Right hindlimb (tissue), 1 donor: ENCODE data around the gene NECAB2.
A peak's percentile ranks its signal among the peaks of the same experiment; 100 is the strongest.

Experiments used
- DNase-seq: peaks from one replicate; pipeline ENCODE4 v3.0.0-alpha.2; 2018

The NECAB2 gene

DNA sequence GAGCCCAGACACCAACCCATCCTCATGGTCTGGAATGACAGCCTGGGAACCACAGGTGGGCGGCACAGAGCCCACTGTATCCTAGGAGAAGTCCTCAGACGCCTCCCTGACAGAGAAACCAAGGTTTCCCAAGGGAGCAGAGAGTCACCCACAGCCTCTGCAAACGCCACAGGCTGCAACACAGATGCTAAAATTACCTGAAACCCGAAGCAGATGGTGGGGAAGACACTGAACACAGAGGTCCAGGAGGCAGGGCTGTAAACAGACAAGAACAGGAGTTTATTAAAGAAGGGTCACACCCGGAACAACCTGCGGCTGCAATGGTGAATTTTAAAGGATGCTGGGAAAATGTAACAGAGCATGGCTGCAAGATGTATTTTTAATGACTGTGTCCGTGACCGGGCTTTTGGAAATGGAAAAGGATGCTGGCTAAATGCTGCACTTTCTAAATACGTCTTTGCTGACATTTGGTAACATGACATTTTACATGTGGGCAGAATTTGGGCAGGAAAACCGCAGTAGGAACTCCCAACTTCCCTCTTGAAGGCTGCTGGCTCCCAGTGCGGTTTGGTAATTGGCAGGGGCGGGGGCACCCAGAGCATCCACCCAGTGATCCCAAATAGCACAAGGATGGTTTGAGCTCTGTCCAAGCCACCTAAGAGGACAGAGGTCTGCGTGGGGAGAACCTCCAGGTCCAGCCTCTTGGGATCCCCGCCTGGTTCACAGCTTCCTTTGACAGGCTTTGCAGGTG lies 61.4 kb downstream of the NECAB2 start:
- DNase-seq: peak; percentile 46

DNA sequence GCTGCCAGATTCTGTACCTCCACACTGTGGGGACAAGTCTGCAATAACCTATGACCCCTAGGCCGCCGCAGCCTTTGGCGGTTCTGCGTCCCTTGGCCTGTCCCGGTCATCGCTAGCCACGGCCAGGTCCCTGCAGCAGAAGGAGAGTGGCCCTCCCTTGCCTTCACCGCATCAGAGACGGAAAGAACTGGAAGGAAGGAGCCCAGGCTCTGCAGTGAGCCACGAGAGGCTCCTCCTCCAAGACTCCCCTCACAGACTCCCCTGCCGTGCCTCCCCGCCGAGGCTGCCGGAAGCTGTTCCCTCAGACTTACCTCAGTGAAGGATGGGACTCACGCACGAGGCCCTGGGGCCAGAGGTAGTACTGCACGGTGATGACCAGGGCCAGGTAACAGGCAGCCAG lies 63.5 kb downstream of the NECAB2 start:
- no peak for DNase-seq

DNA sequence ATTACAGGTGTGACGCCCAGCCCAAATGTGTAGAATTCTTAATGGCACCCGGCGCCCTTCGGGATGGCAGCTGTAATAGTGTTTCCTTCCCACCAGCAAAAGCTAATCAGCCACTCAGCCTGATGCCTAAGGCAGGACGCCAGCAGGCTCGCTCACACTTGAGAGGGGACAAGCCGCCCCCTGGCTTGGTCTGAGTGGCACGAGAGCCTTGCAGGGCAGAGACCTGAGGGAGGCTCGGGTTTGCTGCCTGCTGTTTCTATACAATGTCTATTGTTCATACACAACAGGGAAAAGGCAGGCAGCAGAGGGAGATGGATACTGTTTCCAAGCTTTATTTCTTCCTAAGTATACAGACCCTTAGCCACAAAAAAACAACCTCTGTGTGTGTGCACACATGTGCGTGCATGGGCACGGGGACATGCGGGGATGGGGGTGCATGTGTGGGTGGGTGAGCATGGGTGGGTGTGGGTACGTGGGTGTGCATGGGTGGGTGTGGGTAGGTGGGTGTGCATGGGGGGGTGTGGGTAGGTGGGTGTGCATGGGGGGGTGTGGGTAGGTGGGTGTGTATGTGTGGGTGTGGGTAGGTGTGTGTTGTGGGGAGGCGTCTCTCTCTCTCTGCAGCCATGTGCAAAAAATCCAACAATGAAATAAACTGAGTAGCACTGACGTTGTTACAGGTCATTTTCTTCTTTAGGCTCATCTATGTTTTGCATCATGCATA lies 64.6 kb downstream of the NECAB2 start:
- no peak for DNase-seq

DNA sequence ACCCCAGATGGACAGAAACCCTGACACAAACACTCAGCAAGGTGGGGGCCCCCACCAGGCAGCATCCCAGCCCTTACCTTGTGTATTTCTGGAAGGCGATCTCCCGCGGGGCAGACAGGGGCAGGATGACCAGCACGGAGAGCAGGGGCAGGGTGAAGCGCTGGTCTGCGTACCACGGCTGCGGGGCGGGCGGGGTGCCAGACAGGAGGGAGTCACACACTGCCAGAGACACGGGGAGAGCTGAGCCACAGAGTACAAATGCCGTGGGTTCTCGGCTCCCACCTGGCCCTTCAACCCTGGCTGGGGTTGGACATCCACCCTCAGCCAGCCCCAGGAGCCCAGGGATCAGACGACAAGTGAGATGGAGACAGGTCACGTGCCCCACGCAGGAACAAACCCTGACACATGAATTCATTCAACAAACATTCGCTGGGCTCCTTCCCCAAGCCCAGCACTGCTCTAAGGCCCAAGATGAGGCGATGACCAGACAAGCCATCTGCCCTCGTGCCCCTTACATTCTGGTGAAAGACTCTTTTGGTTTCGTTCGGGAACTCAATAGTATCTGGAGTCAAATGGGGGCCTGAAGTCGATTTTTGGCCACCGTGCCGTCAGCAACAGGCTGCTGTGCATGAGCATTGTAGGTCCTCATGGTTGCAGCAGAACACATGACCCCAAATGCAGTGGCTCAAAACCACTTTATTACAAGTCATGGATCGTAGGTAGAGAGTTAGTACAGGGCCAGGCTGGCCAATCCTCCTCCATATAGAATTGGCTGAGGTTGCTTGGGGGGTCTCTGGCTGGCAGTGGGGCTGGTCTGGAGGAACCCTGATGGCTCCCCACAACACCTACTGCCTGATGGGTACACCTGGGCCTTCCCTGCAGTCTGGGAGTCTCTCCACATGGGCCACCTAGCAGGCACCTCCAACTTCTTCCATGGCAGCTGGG lies 65.5 kb downstream of the NECAB2 start:
- no peak for DNase-seq

DNA sequence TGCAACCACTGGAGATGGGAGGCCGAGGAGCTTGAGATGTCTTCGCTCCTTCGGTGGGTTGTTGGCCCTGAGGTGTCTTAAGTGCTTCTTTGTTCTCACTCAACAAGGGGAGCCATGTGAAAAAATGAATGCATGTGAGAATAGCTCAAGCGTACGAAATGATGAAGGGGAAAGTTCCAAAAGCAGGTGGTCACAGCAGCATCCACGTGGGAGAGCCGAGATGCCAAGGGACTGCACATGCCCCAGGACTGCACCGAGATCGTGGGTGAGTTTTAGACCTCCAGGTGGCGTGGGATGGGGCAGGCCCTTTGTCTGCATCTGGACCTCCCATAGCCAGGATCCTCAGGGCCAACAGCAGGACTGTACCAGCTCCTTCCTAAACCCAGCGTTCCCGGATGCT lies 66.5 kb downstream of the NECAB2 start:
- no peak for DNase-seq

DNA sequence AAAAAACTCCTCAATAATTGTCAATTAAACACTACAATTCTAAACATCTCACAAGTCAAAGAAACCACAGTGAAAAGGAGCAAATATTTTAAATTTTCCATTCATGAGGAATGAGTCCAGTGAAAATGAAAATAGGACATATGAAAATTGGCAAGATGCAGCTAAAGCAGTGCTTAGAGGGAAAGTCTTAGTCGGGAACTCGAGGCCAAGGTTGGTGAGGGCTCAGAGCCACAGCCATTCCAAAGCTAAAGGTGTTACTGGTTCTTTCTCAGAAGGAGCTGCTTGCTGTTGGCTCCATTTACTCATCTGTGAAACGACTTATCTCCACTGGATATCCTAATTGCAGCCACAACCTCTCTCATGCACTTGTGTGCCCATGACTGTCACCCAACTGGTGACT lies 68.1 kb downstream of the NECAB2 start:
- DNase-seq: no peak

DNA sequence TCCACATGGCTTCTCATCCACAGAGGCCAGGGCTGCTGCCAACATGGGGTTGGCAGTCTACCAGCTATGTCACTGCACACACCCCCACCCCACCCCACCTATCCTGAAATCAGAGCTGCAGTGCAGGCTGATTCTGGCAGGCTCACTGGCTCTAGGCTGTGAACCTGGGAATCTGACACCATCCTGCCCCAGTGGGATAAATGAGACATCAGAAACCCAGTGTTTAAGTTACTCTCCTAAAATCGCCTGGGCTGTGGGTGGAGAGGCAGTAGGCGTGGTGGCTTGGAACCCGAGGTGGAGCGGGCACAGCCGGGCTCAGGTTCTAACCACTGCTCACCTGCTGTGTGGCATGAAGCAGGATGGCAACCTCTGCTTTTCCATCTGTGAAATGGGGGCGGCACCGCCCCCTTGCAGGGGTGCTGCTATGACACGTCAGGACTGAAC lies 69.0 kb downstream of the NECAB2 start:
- no peak for DNase-seq

DNA sequence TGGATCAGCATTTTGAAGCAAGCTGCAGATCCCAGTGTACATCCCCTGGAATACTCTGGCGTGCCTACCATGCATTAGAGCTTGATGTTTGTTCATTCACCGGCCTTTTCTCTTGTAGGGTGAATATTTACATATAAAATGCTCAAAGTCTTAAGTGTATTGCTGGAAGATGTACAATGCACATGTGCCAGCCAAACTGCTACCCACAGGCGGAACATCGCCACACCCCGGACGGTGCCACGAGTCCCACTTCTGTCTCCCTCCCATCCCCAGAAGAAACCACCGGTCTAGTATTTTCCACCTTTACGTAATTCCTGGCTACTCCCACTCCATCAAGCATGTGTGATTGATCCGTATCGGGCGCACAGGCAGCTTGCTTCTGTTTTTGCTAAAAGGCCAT lies 70.4 kb downstream of the NECAB2 start:
- DNase-seq: no peak

DNA sequence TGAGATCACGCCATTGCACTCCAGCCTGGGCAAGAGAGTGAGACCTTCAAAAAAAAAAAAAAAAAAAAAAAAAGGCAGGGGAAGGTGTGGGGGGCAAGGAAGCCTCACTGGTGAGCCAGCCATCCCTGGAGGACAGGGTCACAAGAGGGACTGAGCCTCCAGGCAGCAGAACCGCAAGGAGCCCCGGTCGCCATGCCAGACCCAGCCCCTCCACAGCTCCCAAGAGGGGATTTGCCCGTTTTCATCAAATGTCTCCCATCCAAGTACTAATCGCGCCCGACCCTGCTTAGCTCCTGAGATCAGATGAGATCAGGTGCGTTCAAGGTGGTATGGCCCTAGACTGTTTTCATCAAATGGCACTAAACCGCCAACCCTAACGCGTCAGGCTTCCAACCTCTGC lies 71.7 kb downstream of the NECAB2 start:
- no peak for DNase-seq

DNA sequence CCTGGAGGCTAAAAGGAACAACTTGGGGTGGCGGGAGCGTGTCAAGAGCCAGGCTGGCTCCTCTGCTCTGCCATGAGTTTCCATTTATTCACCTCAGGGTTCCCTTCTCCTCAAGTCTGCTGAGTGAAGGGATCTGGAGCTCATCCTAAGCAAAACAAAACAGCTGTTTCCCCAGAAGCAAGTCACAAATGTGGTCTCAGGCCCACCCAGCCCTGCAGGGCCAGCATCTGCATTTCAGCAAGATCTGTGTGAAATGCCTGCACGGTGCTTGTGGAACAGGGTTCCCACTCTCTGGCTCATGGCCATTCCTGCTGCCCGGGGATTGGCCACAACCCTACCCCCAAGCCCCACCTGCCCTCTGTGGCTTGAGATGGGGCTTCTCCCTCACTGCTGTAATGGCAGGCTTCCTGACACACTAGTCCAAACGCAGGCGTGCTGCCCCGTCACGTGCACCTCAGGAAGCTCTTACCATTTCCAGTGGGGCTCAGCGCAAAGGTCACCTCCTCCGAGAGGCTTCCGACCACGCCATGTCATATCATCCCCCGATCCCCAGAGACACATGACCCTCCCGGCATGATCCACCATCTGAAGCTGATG lies 72.3 kb downstream of the NECAB2 start:
- DNase-seq: no peak

DNA sequence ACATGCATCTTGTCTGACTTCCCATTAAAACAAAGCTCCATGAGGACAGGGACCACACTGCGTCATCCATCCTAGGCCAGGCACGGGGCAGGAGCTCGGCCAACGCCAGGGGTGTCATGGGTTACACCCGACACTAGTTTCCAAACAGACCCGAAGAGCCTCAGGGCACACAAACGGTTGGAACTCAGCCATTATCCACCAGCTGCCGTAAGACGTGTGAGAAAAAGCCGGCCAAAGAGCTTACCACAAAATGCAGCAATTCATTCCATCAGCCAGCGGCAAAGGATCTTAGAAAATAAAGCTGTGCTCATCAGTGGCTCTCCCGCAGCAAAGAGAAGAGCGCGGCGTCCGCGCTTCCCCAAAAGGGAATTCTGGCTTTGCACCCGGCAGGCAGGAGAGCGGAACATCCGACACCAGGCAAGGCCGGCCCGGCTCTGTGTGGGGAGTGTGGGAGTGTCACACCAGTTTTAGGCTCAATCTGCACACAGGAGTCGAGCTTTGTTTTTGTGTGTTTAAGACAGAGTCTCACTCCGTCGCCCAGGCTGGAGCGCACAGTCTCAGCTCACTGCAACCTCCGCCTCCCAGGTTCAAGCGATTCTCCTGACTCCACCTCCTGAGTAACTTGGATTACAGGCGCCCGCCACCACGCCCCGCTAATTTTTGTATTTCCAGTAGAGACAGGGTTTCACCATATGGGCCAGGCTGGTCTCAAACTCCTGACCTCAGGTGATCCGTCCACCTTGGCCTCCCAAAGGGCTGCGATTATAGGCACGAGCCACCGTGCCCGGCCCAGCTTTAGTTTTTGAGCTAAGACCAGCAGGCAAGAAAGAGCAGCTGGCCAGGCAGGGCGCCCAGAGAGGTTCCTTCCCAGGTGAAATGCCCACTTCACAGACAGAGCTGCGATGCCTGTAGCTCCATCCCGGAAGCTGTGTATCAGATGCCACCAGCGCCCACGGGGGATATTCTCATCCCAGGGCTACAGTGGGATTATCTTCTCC lies 73.1 kb downstream of the NECAB2 start:
- DNase-seq: peak; percentile 67

DNA sequence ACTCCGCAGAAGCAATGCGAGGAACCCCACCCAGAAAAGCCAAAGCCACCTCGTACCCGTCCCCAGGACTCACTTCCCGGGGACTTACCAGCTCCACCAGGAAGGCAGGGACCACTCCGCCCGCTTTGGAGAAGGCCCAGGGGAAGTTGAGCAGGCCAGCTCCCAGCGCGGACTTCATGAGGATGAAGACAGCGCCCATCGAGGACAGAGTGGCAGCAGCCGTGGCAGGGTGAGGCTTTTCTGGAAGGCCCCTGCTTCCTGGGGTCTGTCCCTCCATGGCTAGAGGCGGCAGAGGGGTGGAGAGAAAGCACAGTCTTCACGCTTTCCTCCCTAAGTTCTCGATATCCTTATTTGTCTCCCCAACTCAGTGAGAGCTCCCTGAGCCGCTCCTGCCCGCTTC lies 73.8 kb downstream of the NECAB2 start:
- DNase-seq: no peak

DNA sequence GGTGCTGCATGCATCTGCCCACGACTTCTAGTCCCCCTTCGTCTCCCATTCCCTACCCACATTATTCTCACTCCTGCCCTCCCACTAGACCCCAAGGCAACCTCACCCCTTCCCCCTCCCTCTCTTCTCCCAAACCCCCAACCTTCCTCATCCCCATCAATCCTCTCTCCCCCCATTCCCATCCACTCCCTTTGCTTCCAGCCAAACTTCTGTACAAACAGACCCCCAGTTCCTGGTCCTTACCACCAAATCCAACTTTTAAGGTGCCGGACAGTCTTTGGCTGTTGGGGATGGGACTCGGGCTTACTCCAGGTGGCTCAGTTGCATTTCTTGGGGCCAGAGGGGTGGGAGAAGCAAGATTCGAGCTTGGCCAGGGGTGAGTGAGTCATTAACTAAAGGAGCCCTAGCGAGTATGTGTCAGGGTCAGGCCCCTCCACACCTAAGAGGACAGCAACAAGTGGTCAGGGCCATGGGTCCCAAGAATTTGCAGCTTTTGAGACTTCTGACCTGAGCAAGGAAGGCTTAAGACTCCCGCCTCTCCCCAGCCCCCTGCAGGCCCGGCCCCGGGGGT lies 74.3 kb downstream of the NECAB2 start, which contains the start of gene SLC38A8:
Gene SLC38A8, minus strand, starts transcription at position 488 of the 571 bp plus-strand sequence. CDS start 638 bp downstream, outside the sequence.
- DNase-seq: no peak

DNA sequence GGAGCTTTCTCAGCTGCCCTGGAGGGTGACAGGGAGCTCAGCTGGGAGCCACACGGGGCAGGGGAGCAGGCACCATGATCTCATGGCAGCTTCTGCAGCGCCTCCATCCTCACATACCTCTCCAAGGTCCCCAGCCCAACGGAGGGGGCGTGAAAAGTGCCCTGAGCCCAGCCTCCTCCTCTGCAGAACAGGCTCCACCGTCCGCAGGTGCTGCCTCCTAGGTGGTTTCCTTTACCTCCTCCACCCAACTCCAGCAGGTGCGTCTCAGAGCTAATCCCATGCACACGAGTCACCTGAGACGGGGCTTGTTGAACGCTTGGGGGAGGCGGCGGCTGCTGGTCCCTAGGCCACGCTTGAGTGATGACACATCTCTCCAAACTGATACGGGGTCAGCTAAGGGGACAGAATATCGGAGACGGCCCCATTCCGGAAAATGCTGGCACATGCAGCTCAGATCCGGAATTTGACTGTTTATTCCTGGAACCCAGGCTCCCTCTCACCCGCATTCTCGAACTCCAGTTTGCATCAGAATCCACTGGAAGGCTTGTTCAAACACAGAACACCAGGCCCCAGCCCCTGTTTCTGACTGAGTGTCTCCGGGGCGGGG lies 74.9 kb downstream of the NECAB2 start:
- DNase-seq: no peak

DNA sequence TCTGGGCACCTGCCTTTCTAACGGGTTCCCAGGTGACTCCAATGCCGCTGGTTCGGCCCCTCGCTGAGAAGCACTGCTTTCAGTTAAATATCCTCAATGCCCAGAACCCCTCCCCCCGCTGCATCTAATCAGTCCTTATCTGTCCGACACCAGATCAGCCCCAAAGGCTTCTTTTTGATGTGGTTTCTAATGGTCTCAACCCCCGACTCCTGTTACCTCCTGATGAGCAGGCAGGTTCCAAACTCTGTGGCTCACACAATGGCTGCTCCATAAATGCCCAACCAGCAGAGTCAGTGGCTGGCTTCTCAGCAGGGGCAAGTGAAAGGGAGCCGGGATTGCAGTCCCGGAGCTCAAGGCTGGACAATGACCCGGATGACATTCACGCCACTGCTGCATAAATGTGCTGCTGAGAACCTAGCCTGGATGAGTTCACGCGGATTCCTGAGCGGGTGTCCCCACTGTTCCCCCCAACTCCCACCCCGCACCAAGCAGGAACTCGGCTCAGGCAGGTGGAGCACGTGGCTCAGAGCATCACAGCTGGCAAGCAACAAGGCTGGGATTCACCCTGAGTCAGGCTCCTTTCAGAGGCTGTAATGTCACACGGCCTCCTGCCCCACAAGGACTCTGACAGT lies 75.6 kb downstream of the NECAB2 start:
- DNase-seq: no peak

DNA sequence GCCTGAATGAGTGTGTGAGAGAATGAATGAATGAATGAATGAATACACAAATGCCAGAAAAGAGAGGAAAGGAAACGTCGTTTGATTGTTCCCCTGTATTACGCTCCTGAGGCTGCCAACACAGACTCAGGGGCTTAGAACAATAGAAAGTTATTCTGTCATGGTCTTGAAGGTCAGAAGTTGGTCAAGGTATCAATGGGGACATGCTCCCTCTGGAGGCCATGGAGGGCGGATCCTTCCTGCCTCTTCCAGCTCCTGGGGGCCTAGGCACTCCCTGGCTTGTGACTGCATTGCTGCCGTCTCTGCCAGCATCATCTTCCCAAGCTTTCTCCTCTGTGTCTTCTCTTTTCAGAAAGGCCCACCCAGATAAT lies 76.1 kb downstream of the NECAB2 start:
- DNase-seq: no peak

DNA sequence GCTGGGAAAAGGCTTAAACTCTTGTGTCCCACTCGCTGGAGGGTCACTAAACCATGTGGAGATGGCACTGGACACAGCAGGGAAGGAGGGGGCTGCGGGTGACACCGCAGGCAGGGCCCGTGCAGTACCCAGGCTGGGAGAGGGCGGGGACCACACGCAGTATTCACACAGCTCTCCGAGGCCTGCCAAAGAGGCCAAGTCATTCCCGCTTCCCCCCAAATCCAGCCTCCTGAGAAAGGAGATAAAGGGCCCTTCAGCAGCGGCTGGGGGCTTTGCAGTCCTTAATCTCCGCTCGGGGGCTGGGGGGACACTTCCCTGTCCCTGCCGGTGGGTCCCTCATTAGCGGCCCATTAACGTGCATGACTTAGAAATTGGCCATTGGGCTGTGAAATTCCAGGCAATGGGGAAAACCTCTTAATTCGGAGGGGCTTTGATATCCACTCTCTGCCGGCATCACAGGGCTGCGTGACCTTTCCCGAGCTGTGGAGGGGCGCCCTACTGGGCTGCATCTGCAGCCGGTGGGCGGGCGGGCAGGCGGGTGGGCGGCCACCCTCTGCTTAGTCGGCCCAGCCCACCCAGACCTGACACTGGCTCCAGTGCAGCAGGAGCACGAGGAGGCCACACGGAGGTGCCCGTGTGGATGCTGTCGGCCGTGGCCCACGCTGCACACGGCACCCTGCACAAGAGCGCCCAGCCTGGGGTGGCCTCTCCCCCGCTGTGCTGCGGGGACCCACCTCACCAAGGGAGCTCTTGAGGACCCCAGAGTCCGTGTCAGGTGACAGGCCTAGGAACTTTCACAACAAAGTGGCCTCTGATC lies 77.2 kb downstream of the NECAB2 start:
- no peak for DNase-seq

DNA sequence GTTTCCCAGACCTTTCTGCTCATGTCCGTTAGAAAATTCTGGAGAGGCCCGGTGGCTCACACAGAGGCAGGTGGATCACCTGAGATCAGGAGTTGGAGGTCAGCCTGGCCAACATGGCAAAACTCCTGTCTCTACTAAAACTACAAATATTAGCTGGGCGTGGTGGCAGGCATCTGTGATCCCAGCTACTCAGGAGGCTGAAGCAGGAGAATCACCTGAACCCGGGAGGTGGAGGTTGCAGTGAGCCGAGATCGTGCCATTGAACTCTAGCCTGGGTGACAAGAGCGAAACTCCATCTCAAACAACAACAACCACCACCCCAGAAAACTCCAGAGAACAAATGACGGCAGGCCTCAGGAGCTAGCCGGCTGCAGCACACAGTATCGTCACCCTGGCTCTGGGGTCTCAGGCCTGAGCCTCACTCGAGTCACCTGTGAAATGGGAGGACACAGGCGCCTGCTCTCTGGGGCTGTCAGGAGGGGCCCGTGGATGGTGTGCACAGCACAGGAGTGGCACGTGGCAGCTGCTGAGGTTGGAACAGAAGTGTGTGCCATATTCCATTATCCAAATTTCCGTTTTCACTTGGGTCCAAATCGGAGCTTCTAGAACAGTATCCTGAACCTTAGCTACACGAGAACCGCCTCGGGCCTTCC lies 77.9 kb downstream of the NECAB2 start:
- DNase-seq: no peak

DNA sequence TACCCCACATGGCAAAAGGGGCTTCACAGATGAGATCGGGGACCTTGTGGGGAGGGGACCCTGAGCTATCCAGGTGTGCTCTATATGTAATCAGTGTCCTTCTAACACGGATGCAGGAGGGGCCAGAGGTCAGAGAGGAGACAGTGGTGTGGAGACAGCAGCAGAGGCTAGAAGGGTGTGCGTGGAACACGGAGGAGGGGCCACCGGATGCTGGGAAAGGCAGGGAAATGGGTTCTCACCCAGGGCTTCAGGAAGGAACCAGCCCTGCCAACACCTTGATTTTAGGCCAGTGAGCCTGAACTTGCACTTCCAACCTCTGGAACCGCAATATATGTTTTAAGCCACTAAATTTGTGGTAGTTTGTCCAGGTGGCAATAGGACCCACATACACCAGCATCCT lies 79.2 kb downstream of the NECAB2 start:
- DNase-seq: no peak
